ENCODE measurements around the gene GNAQ.

GNAQ gene

DNA sequence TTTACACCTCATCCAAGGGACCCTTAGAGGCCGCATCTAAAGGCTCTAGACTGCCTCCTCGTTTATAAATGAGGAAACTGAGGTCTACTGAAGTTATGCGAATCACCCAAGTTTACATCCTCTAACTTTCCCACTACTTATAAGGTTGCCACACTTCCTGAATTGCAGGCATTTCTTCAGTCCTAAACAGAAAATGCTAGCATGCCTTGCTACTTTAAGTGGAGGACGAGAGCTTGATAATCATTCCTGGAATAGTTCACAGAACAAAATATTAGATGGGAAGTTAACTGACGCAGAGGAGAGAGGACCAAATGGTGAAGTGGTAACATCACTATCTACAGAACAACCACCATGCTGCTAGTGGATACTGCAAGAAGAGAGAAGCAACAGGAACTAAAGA, 85.8 kb downstream of the GNAQ start:
- DNase-seq (ENCODE audit: low spot score) (no peak), FAIRE-seq (no peak)

DNA sequence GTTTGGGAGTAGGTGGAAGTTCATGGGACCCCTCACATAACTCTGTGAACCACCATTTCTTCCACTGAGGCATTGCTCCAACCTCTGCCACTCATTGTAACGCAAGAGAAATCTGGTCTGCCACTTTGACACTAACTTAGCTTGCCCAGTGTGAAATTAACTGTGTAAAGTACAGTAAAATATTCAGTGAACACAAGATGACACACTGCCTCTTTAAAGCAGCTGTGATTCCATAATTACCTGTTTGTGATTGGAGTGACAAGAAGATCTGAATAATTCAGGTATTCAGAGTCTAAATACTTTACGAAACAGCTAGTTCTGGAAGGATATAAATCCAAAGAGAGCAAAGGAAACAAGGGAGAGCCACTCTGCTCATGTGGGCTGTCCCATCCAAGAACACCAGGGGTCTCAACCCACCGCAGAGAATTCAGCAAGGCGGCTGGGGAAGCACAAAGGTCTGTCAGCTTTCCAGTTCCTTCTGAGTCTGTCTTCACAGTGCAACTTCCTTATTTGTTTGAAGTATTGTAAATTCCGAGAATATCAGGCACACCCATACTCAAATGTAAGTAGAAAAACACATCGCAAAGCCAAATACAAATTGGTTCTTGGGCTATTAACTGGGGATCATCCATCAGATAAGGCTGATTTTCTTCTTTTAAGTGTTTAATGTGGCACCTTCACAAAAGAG, 86.9 kb downstream of the GNAQ start:
- FAIRE-seq (no peak), DNase-seq (ENCODE audit: low spot score) (no peak)

GRCh38 chr9:77943057-77943456, 88.6 kb downstream of the GNAQ start:
- DNase-seq (ENCODE audit: low spot score) (no peak), FAIRE-seq (no peak)

DNA sequence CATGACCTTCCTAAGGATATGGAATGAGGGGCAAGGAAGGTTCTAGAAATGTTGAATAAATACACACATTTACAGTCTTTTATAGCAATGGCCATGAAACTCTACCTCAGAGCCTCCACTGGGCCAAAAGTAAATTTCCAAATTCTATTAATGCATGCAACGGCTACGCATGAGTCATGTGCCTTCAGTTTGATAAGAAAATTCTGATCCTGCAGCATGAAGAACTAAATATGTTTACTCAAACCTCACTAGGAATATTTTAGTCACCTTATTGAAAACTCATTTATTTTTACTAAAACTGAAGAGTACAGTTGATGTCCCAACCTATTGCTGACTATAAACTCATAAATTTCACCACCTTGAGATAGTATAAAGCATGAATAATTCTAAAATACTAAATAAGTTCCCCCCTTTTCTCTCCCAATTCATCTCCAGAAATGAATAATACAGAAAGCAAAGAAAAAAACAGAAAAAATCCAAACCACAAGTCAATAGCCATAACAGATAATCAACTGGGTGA, 92.4 kb downstream of the GNAQ start:
- no peak for DNase-seq (ENCODE audit: low spot score)
- FAIRE-seq: no peak

DNA sequence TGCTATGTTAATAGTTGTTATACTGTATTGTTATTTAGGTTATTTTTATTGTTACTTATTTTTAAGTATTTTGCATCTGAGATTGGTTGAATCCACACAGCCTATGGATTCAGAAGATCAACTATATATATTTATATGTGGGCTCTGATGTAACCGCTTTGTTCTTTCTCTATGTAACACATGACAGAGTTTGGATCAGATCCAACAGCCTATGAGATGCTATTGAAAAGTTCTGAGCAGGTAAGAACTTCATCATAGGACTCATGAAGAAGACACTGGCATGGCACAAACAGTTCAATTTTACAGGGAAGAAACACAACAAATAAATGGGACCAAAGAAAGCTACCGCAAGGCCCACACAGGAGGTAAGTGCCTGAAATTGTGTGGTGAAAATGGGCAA, 93.4 kb downstream of the GNAQ start:
- FAIRE-seq (no peak), DNase-seq (ENCODE audit: low spot score) (no peak)

- no peak for DNase-seq (ENCODE audit: low spot score)
- FAIRE-seq: no peak
Measured at GRCh38 chr9:77935974-77936373, 95.6 kb downstream of the GNAQ start.

GRCh38 chr9:77935211-77935610, 96.4 kb downstream of the GNAQ start:
- DNase-seq (ENCODE audit: low spot score) (no peak), FAIRE-seq (no peak)

- DNase-seq (ENCODE audit: low spot score) (no peak), FAIRE-seq (no peak)
Measured at GRCh38 chr9:77933976-77934375, 97.6 kb downstream of the GNAQ start.

DNA sequence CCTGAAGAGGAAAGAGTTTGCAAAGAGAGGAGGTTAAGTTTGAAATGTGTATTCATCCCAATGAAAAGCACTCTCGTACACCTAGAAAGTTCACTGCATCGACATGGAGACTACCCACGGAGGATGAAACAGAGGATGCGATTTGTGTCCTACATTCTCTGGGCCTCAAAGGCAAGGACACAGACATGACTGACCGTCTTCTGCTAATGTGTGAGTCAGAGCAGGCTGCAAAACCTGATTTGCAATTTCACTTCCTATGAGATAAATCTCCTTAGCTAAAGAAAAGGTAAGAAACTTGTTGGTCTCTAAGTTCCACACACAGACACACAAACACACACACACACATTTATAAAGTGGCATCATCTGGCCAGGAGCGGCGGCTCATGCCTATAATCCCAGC, 98.6 kb downstream of the GNAQ start:
- no peak for FAIRE-seq
- no peak for DNase-seq (ENCODE audit: low spot score)

GRCh38 chr9:77929942-77930341, 101.7 kb downstream of the GNAQ start:
- no peak for DNase-seq (ENCODE audit: low spot score)
- FAIRE-seq: no peak

- FAIRE-seq: no peak
- DNase-seq (ENCODE audit: low spot score): peak; percentile 13
Measured at GRCh38 chr9:77927265-77927664, 104.3 kb downstream of the GNAQ start.

DNA sequence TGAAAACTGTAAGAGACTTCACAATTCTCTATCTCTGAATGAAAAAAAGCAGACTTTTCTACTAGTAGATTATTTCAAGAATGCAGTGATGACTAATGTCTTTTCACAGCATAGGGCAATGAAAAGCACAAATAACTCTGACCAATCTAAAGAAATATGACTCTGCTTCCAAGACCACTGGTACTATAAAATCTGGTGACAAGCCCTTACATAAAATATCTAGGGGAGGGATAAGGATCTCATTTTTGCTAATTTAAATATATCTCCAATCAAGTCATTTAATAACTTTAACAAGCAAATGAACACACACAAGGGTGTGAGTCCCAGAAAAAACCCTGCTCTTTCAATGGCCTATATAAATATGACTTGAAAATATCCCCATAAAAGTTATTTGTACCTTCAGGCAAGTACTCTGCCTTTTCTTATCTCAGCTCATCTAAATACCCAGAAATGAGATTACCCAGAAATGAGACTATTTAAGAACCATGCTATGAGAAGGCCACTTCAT, 105.2 kb downstream of the GNAQ start:
- peak; percentile 39 for DNase-seq (ENCODE audit: low spot score)
- no peak for FAIRE-seq

DNA sequence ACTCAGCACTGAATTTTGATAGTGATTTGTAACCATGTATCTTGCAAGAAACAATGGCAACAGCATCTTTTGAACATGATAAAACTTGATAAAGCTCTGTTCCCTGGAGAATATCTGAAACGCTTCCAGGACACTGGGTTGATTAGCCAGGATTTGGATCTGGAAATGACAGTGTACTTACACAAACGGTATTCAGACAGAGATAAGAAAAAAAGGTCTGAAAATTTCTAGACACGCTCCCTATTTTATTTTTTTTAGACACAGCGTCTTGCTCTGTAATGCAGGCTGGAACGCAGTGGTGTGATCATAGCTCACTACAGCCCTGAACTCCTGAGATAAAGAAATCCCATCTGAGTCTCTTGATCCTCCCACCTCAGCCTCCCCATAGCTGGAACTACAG, 109.0 kb downstream of the GNAQ start:
- no peak for FAIRE-seq

GRCh38 chr9:77917800-77918199, 113.8 kb downstream of the GNAQ start:
- DNase-seq (ENCODE audit: low spot score) (no peak), FAIRE-seq (no peak)

More for the DNA sequence above, 109.0 kb downstream of the GNAQ start:
- no peak for DNase-seq (ENCODE audit: low spot score)

- FAIRE-seq (no peak), DNase-seq (ENCODE audit: low spot score) (no peak)
Measured at GRCh38 chr9:77916820-77917219, 114.8 kb downstream of the GNAQ start.

GRCh38 chr9:77916410-77916819, 115.2 kb downstream of the GNAQ start:
- DNase-seq (ENCODE audit: low spot score): no peak
- no peak for FAIRE-seq

DNA sequence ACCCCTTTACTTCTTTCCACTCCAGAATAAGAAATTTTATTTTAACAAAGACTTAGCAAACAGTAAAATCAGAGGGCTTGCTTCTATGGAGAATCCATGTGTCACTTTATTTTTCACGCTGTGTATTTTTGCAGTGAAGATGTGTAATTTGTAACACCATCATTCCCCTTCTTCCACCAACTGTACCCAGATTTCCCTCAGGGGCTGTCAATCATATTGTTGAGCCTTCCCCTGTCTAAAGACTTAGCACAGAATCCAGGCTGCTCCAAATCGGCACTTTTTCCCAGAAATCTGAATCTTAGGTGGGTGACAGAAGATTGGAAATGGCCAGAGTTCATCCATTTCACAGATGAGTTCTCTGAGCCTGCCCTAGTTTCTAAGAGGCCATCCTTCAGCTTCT, 115.9 kb downstream of the GNAQ start:
- DNase-seq (ENCODE audit: low spot score) (no peak), FAIRE-seq (no peak)

GRCh38 chr9:77912895-77913693, 118.5 kb downstream of the GNAQ start:
- no peak for FAIRE-seq
- no peak for DNase-seq (ENCODE audit: low spot score)

DNA sequence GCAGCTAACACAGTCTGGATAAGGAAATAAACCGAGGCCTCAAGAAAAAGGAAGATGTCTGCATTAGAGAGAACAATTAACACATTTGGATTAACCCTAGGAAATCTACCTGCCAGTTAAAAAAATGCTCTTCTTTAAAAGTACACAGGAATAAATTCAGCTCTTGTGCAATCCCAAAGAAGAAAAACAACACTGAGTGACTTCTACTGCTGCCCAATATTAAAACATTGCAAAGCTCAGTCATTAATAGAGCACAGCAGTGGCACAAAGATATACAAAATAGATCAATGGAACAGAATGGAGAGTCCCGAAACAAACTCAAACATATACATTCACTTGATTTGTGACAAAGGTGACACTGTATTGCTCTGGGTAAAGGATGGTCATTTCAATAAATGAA, 119.7 kb downstream of the GNAQ start:
- no peak for DNase-seq (ENCODE audit: low spot score)

GRCh38 chr9:77910194-77910621, 121.4 kb downstream of the GNAQ start:
- no peak for DNase-seq (ENCODE audit: low spot score)
- FAIRE-seq: no peak

More for the DNA sequence above, 119.7 kb downstream of the GNAQ start:
- FAIRE-seq: no peak

GRCh38 chr9:77909306-77909705, 122.3 kb downstream of the GNAQ start:
- DNase-seq (ENCODE audit: low spot score) (no peak), FAIRE-seq (no peak)

DNA sequence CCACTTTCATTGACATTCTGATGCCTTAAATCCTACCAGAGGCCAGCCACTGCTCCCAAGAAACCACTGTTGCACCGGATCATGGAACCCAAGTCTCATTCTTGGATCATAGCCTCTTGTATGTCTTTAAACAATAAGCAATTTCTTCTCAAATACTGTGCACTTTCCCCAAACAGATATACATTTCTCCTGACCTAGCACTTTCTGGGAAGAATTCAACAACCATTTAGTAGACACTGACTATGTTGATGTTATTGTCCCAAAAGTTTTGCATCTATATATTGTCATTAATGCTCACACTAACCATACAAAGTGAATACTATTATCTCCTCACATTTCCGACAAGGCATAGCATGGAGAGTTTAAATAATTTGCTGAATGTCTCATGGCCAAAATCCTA, 123.3 kb downstream of the GNAQ start:
- FAIRE-seq (no peak), DNase-seq (ENCODE audit: low spot score) (no peak)

Measured in urothelium cell line (cell line).